ENCODE results near the gene GPR37. TPM values are rescaled to one million over a fixed set of nuclear protein-coding genes. Genes with fewer than 3 reads are reported as not detected.

The GPR37 gene
- total and polyA plus RNA-seq, 10 of the 15 experiments (the other 5 are each of a cell fraction or from before 2014, with no cell fraction given) = 0.02 TPM; not detected in 9

DNA sequence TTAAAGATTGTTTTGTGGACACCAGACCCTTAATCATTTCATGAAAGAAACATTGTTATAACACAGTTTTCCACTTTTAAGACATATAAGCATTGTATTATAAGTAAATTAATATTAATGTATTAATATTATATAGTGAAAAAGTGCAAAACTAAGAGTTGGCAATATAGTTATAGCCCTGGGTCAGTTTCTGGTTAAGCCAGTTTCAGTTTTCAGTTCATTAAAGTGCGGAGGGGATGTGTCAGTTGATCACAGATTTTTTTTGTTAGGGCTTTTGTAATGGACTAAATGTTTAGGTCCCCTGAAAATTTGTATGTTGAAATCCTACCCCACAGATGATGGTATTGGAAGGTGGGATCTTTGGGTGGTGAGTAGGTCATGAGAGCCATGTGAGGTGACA, 45.7 kb upstream of the GPR37 start:
- Histone ChIP-seq H3K9me3 (replicated peaks; ENCODE audit: control insufficient read depth, insufficient read depth, low read length) (no peaks in the 10 kb centered on the region), H3K4me3 (no peak overlapping the region), H2AFZ (ENCODE audit: control insufficient read depth, low read depth, low read length) (no peak overlapping the region), H3K79me2 (ENCODE audit: control insufficient read depth, insufficient read depth, low read length) (no peaks in the 10 kb centered on the region), H3K4me2 (ENCODE audit: control insufficient read depth, insufficient read depth) (no peak overlapping the region), H3K4me1 (ENCODE audit: control insufficient read depth, insufficient read depth, low read length) (no peaks in the 10 kb centered on the region), H4K20me1 (ENCODE audit: control insufficient read depth, insufficient read depth) (no peaks in the 10 kb centered on the region), H3K36me3 (ENCODE audit: control insufficient read depth in 2 of 2, insufficient read depth in 2 of 2, low read length in 1 of 2) (no peaks in the 10 kb centered on the region), H3K27ac (ENCODE audit: control insufficient read depth, insufficient read depth) (no peak overlapping the region), H3K9ac (ENCODE audit: control insufficient read depth, insufficient read depth, low read length) (no peak overlapping the region), H3K27me3 (replicated peaks in 1 of 2; ENCODE audit: control insufficient read depth in 2 of 2, insufficient read depth in 2 of 2, low read length in 1 of 2) (no peaks in the 10 kb centered on the region)
- FAIRE-seq = no peak
- RAD21 ChIA-PET (ENCODE audit: unreplicated experiment) = no interaction called here
- BruUV-seq (replicated peaks) = no TSS peak
- SMC1A ChIA-PET (ENCODE audit: uncharacterized antibody, unreplicated experiment) = no interaction called here
- no peak for DNase-seq (ENCODE audit: low read depth, low spot score)
- 80% methylated on average over 1 of the region's 1 CpG for WGBS (ENCODE audit: insufficient coverage, insufficient replicate concordance, low lambda C conversion rate, missing lambda C conversion rate)
- in situ Hi-C loops (cut with MboI) (no loop called here), intact Hi-C loops (cut with micrococcal nuclease; ENCODE audit: unreplicated experiment) (no loop called here)
- ATAC-seq = peak; percentile 66
- no peak for TF ChIP-seq ASH2L (IDR thresholded peaks at IDR 0.05; ENCODE audit: borderline replicate concordance, low read depth)
- POLR2A ChIA-PET = no interaction called here
- CTCF ChIA-PET = no interaction called here

- FAIRE-seq (no peak), DNase-seq (ENCODE audit: low read depth, low spot score) (no peak), ATAC-seq (no peak)
- Histone ChIP-seq H2AFZ (ENCODE audit: control insufficient read depth, low read depth, low read length) (no peak overlapping the region), H3K4me2 (ENCODE audit: control insufficient read depth, insufficient read depth) (no peak overlapping the region), H3K9me3 (replicated peaks; ENCODE audit: control insufficient read depth, insufficient read depth, low read length) (no peaks in the 10 kb centered on the region), H3K9ac (ENCODE audit: control insufficient read depth, insufficient read depth, low read length) (no peak overlapping the region), H3K79me2 (ENCODE audit: control insufficient read depth, insufficient read depth, low read length) (no peaks in the 10 kb centered on the region), H3K4me1 (ENCODE audit: control insufficient read depth, insufficient read depth, low read length) (no peaks in the 10 kb centered on the region), H3K36me3 (ENCODE audit: control insufficient read depth in 2 of 2, insufficient read depth in 2 of 2, low read length in 1 of 2) (no peaks in the 10 kb centered on the region), H4K20me1 (ENCODE audit: control insufficient read depth, insufficient read depth) (no peaks in the 10 kb centered on the region), H3K4me3 (no peak overlapping the region), H3K27me3 (replicated peaks in 1 of 2; ENCODE audit: control insufficient read depth in 2 of 2, insufficient read depth in 2 of 2, low read length in 1 of 2) (no peaks in the 10 kb centered on the region), H3K27ac (ENCODE audit: control insufficient read depth, insufficient read depth) (no peak overlapping the region)
- ChIA-PET SMC1A (ENCODE audit: uncharacterized antibody, unreplicated experiment) (no interaction called here), POLR2A (no interaction called here), RAD21 (ENCODE audit: unreplicated experiment) (no interaction called here), CTCF (interaction anchor here (1.0 kb wide), 1 partner anchor 20 kb away, joined by 4 read pairs; no protein-coding TSS in a partner anchor)
- BruUV-seq (replicated peaks) = no TSS peak
- WGBS (ENCODE audit: insufficient coverage, insufficient replicate concordance, low lambda C conversion rate, missing lambda C conversion rate) = 31% methylated on average over 3 of the region's 3 CpGs
- in situ Hi-C loops (cut with MboI) (no loop called here), intact Hi-C loops (cut with micrococcal nuclease; ENCODE audit: unreplicated experiment) (no loop called here)
- no peak for TF ChIP-seq BHLHE40 (IDR thresholded peaks at IDR 0.05; ENCODE audit: borderline replicate concordance in 1 of 2, low read depth in 2 of 2, low read length in 1 of 2)
- TF ChIP-seq SREBF1 (IDR thresholded peaks at IDR 0.05; ENCODE audit: low read length) = no peak
- TF ChIP-seq SUZ12 (IDR thresholded peaks at IDR 0.05; ENCODE audit: unreplicated experiment) = no peak
- TF ChIP-seq POLR2AphosphoS5 (IDR thresholded peaks at IDR 0.05; ENCODE audit: low read length) = no peak
- no peak for TF ChIP-seq BRCA1 (IDR thresholded peaks at IDR 0.05; ENCODE audit: low read depth, low read length)
- no peak for TF ChIP-seq SREBF2 (IDR thresholded peaks at IDR 0.05; ENCODE audit: low read length)
- TF ChIP-seq CBX5 (IDR thresholded peaks at IDR 0.05; ENCODE audit: low read depth) = no peak
- TF ChIP-seq, protein P1, sequence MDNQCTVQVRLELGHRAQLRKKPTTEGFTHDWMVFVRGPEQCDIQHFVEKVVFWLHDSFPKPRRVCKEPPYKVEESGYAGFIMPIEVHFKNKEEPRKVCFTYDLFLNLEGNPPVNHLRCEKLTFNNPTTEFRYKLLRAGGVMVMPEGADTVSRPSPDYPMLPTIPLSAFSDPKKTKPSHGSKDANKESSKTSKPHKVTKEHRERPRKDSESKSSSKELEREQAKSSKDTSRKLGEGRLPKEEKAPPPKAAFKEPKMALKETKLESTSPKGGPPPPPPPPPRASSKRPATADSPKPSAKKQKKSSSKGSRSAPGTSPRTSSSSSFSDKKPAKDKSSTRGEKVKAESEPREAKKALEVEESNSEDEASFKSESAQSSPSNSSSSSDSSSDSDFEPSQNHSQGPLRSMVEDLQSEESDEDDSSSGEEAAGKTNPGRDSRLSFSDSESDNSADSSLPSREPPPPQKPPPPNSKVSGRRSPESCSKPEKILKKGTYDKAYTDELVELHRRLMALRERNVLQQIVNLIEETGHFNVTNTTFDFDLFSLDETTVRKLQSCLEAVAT (IDR thresholded peaks at IDR 0.05) = no peak
- no peak for TF ChIP-seq JUND (IDR thresholded peaks at IDR 0.05; ENCODE audit: low read depth, low read length)
- no peak for TF ChIP-seq RCOR1 (conservative IDR thresholded peaks at IDR 0.05; ENCODE audit: low read depth, low read length)
- TF ChIP-seq TCF3 (IDR thresholded peaks at IDR 0.05; ENCODE audit: borderline replicate concordance, insufficient read depth, low read depth, low read length) = no peak
- TF ChIP-seq RBBP5 (conservative IDR thresholded peaks at IDR 0.05) = no peak
- TF ChIP-seq EP300 (IDR thresholded peaks at IDR 0.05; ENCODE audit: borderline replicate concordance in 1 of 2, control insufficient read depth in 1 of 2, low read depth in 2 of 2, low read length in 2 of 2) = no peak
- no peak for TF ChIP-seq HDAC6 (IDR thresholded peaks at IDR 0.05; ENCODE audit: unreplicated experiment)
- TF ChIP-seq ZNF24 (IDR thresholded peaks at IDR 0.05) = no peak
- TF ChIP-seq NR2C1 (IDR thresholded peaks at IDR 0.05) = no peak
Observed at GRCh38 chr7:124810605-124811004, 45.0 kb upstream of the GPR37 start.

Data from GM12878 (cell line).